Activated CD4-positive, alpha-beta T cell treated with anti-CD3 and anti-CD28 coated beads for 36 hours (primary cell): Measurements from ENCODE around the gene KBTBD2. TPM values are rescaled to one million over a fixed set of nuclear protein-coding genes. Genes with fewer than 3 reads are reported as not detected.
"Not testable (repeated sequence)": the region's sequence is repeated elsewhere in the genome, so short reads cannot be mapped to it uniquely, and the experiment has no call there.

Source experiments
- ATAC-seq: fragments of 200-7000 bp; cut with Tn5 transposase; one replicate; pipeline ENCODE4 v1.10.0; 2021; ENCODE audit warnings: mild to moderate bottlenecking, moderate library complexity
- CTCF ChIA-PET: fragments of 350-600 bp; sonication (Branson Sonifier 250); formaldehyde crosslinking; loops from one replicate; lab custom pipeline; 2021; ENCODE audit warnings: antibody characterized with exemption; lab: Charles Lee
- POLR2A ChIA-PET: fragments of 350-600 bp; sonication (Branson Sonifier 250); formaldehyde crosslinking; loops from one replicate; lab custom pipeline; 2021; ENCODE audit warnings: antibody characterized with exemption, inconsistent platforms; lab: Charles Lee
- DNase-seq: peaks from one replicate; pipeline ENCODE4 v3.0.0-alpha.2; 2020
- H3K27ac Mint-ChIP-seq: one replicate; pipeline ENCODE4 v1.8.0; 2021; ENCODE audit warnings: mixed read lengths
- H3K27me3 Mint-ChIP-seq: one replicate; pipeline ENCODE4 v1.8.0; 2021; ENCODE audit warnings: mixed read lengths
- H3K36me3 Mint-ChIP-seq: one replicate; pipeline ENCODE4 v1.8.0; 2021; ENCODE audit warnings: low read depth, mixed read lengths
- H3K4me1 Mint-ChIP-seq: one replicate; pipeline ENCODE4 v1.8.0; 2021; ENCODE audit warnings: mixed read lengths
- H3K4me3 Mint-ChIP-seq: one replicate; pipeline ENCODE4 v1.8.0; 2021; ENCODE audit warnings: mild to moderate bottlenecking, moderate library complexity, mixed read lengths
- H3K9me3 Mint-ChIP-seq: one replicate; pipeline ENCODE4 v1.8.0; 2021; ENCODE audit warnings: low read depth, mixed read lengths
- intact Hi-C, 2 experiments: fragments of 100-400 bp; cut with DNase I in 1 of 2; cut with micrococcal nuclease in 1 of 2; formaldehyde crosslinking; loops; one replicate each; pipeline versions ENCODE4 v1.14.2 to v1.15.1; 2022 to 2024; cut with DNase I, micrococcal nuclease
- total RNA-seq, 2 experiments: library from RNA; stranded (reverse); gene quantifications; one replicate each; pipeline ENCODE4 v1.2.3, GENCODE V29; 2021

Gene KBTBD2
- 10 to 100 TPM; 21.5 to 25.6 TPM for total RNA-seq

GRCh38 chr7:32891043-32891799, at the start of gene KBTBD2:
KBTBD2 (minus strand) TSS chr7:32891760; CDS start chr7:32879604, 12,156 bp downstream.
- DNase-seq (peak; percentile 87), ATAC-seq (peak; percentile 41)
- intact Hi-C loops, result loop anchor here (1.0 to 5.0 kb wide), 6 partner anchors 44 to 394 kb away; partner anchors contain the start of genes AVL9 (in 1 of the 2), BBS9 (in 1 of the 2) and RP9 (in 1 of the 2)
- Mint-ChIP-seq H3K4me1 (peaks cover 51% of the 10 kb centered on the region), H3K9me3 (no peaks in the 10 kb centered on the region), H3K27ac (peak within 1 kb of the TSS; percentile 99), H3K4me3 (peak within 1 kb of the TSS; percentile 94), H3K36me3 (peaks cover 18% of the 10 kb centered on the region), H3K27me3 (no peaks in the 10 kb centered on the region)
- POLR2A ChIA-PET, result interaction anchor here (0.6 to 5.9 kb wide), 6 partner anchors 10 to 230 kb away, joined by 3 to 39 read pairs (median 4); partner anchors contain the start of gene NT5C3A
- CTCF ChIA-PET, result interaction anchor here (0.8 to 3.3 kb wide), 8 partner anchors 14 to 217 kb away, joined by 3 to 22 read pairs (median 8); no protein-coding TSS in a partner anchor

- intact Hi-C loops, result loop anchor here (5.0 kb wide), 2 partner anchors 111 to 249 kb away; no protein-coding TSS in a partner anchor
- CTCF ChIA-PET, result interaction anchor here (0.7 to 3.2 kb wide), 6 partner anchors 12 to 182 kb away, joined by 3 to 43 read pairs (median 8); partner anchors contain the start of genes KBTBD2 and RP9
- Mint-ChIP-seq H3K36me3 (peaks cover 2% of the 10 kb centered on the region), H3K9me3 (no peaks in the 10 kb centered on the region), H3K4me1 (peaks cover 10% of the 10 kb centered on the region), H3K4me3 (peak overlapping the region; percentile 87), H3K27ac (no peak overlapping the region), H3K27me3 (peaks cover 8% of the 10 kb centered on the region)
- POLR2A ChIA-PET, result no interaction called here
- DNase-seq, result no peak
- ATAC-seq, result no peak
These were observed 49.6 kb upstream of the KBTBD2 start for GRCh38 chr7:32941181-32941580.

GRCh38 chr7:32937344-32938174, 46.0 kb upstream of the KBTBD2 start:
- H3K27me3 Mint-ChIP-seq, result peaks cover 4% of the 10 kb centered on the region
- H3K9me3 Mint-ChIP-seq, result no peaks in the 10 kb centered on the region
- ChIA-PET CTCF (interaction anchor here (0.8 to 1.8 kb wide), 4 partner anchors 18 to 91 kb away, joined by 3 to 5 read pairs (median 4); no protein-coding TSS in a partner anchor), POLR2A (no interaction called here)
- no peak overlapping the region for H3K4me3 Mint-ChIP-seq
- DNase-seq, result no peak
- H3K27ac Mint-ChIP-seq, result no peak overlapping the region
- no peak for ATAC-seq
- intact Hi-C loops, result no loop called here
- peaks cover 10% of the 10 kb centered on the region for H3K4me1 Mint-ChIP-seq
- H3K36me3 Mint-ChIP-seq, result peaks cover 2% of the 10 kb centered on the region

GRCh38 chr7:32936689-32937088, 45.1 kb upstream of the KBTBD2 start:
- DNase-seq, result no peak
- H3K4me1 Mint-ChIP-seq, result peaks cover 4% of the 10 kb centered on the region
- intact Hi-C loops, result no loop called here
- no peaks in the 10 kb centered on the region for H3K9me3 Mint-ChIP-seq
- no peak overlapping the region for H3K4me3 Mint-ChIP-seq
- CTCF ChIA-PET, result interaction anchor here (1.3 kb wide), 1 partner anchor 32 kb away, joined by 3 read pairs; no protein-coding TSS in a partner anchor
- ATAC-seq, result no peak
- H3K36me3 Mint-ChIP-seq, result no peaks in the 10 kb centered on the region
- H3K27ac Mint-ChIP-seq, result no peak overlapping the region
- H3K27me3 Mint-ChIP-seq, result no peaks in the 10 kb centered on the region
- POLR2A ChIA-PET, result no interaction called here

- no peak for ATAC-seq
- H3K27me3 Mint-ChIP-seq, result no peaks in the 10 kb centered on the region
These were observed 44.0 kb upstream of the KBTBD2 start for GRCh38 chr7:32935558-32935957.

GRCh38 chr7:32930378-32930777, 38.8 kb upstream of the KBTBD2 start:
- DNase-seq (no peak), ATAC-seq (no peak)
- H3K36me3 Mint-ChIP-seq, result peaks cover 2% of the 10 kb centered on the region
- no peaks in the 10 kb centered on the region for H3K9me3 Mint-ChIP-seq
- ChIA-PET POLR2A (no interaction called here), CTCF (no interaction called here)
- no peak overlapping the region for H3K4me3 Mint-ChIP-seq
- intact Hi-C loops, result no loop called here
- H3K27me3 Mint-ChIP-seq, result no peaks in the 10 kb centered on the region
- no peaks in the 10 kb centered on the region for H3K4me1 Mint-ChIP-seq
- no peak overlapping the region for H3K27ac Mint-ChIP-seq

More at GRCh38 chr7:32935558-32935957, 44.0 kb upstream of the KBTBD2 start:
- Mint-ChIP-seq H3K4me1 (no peaks in the 10 kb centered on the region), H3K4me3 (no peak overlapping the region), H3K36me3 (no peaks in the 10 kb centered on the region), H3K27ac (no peak overlapping the region), H3K9me3 (no peaks in the 10 kb centered on the region)
- CTCF ChIA-PET, result no interaction called here
- POLR2A ChIA-PET, result no interaction called here
- DNase-seq, result no peak
- intact Hi-C loops, result no loop called here

GRCh38 chr7:32929430-32930143, 38.0 kb upstream of the KBTBD2 start:
- no peaks in the 10 kb centered on the region for H3K4me1 Mint-ChIP-seq
- ATAC-seq (no peak), DNase-seq (no peak)
- intact Hi-C loops, result no loop called here
- no peaks in the 10 kb centered on the region for H3K27me3 Mint-ChIP-seq
- no peak overlapping the region for H3K27ac Mint-ChIP-seq
- peaks cover 2% of the 10 kb centered on the region for H3K36me3 Mint-ChIP-seq
- CTCF ChIA-PET, result interaction anchor here (0.8 to 2.1 kb wide), 3 partner anchors 12 to 129 kb away, joined by 3 to 7 read pairs (median 3); no protein-coding TSS in a partner anchor
- POLR2A ChIA-PET, result no interaction called here
- H3K4me3 Mint-ChIP-seq, result no peak overlapping the region
- no peaks in the 10 kb centered on the region for H3K9me3 Mint-ChIP-seq

GRCh38 chr7:32928785-32929298, 37.3 kb upstream of the KBTBD2 start:
- intact Hi-C loops, result no loop called here
- H3K4me3 Mint-ChIP-seq, result no peak overlapping the region
- no peaks in the 10 kb centered on the region for H3K4me1 Mint-ChIP-seq
- no peaks in the 10 kb centered on the region for H3K27me3 Mint-ChIP-seq
- H3K9me3 Mint-ChIP-seq, result no peaks in the 10 kb centered on the region
- H3K36me3 Mint-ChIP-seq, result peaks cover 2% of the 10 kb centered on the region
- H3K27ac Mint-ChIP-seq, result no peak overlapping the region
- CTCF ChIA-PET, result interaction anchor here (0.6 to 2.1 kb wide), 4 partner anchors 12 to 129 kb away, joined by 3 to 7 read pairs (median 3); no protein-coding TSS in a partner anchor
- DNase-seq, result no peak
- ATAC-seq, result no peak
- POLR2A ChIA-PET, result no interaction called here

GRCh38 chr7:32921896-32922295, 30.3 kb upstream of the KBTBD2 start:
- Mint-ChIP-seq H3K36me3 (peaks cover 5% of the 10 kb centered on the region), H3K27ac (no peak overlapping the region), H3K4me1 (no peaks in the 10 kb centered on the region), H3K4me3 (no peak overlapping the region), H3K27me3 (peaks cover 2% of the 10 kb centered on the region), H3K9me3 (no peaks in the 10 kb centered on the region)
- intact Hi-C loops, result no loop called here
- DNase-seq (no peak), ATAC-seq (no peak)
- ChIA-PET POLR2A (no interaction called here), CTCF (interaction anchor here (0.6 kb wide), 1 partner anchor 19 kb away, joined by 3 read pairs; no protein-coding TSS in a partner anchor)

GRCh38 chr7:32916994-32917393, 25.4 kb upstream of the KBTBD2 start:
- DNase-seq, H3K4me3 Mint-ChIP-seq, intact Hi-C loops, H3K9me3 Mint-ChIP-seq, H3K36me3 Mint-ChIP-seq, H3K27ac Mint-ChIP-seq, POLR2A ChIA-PET, H3K27me3 Mint-ChIP-seq, ATAC-seq: not testable (repeated sequence)
- peaks cover 10% of the 10 kb centered on the region for H3K4me1 Mint-ChIP-seq
- CTCF ChIA-PET, result interaction anchor here (0.5 kb wide), 1 partner anchor 1929 kb away, joined by 3 read pairs; no protein-coding TSS in a partner anchor
